H1 (cell line): ENCODE measurements around the gene ARL5A. TPM values are rescaled to one million over a fixed set of nuclear protein-coding genes. Genes with fewer than 3 reads are reported as not detected.

Experiments
- CTCF ChIA-PET: fragments of 300-600 bp; sonication (Branson Sonifier 250); formaldehyde crosslinking; loops from one replicate; lab custom pipeline; 2021; ENCODE audit not compliant: partially characterized antibody; lab: Charles Lee
- POLR2A ChIA-PET: fragments of 300-600 bp; sonication (Branson Sonifier 250); formaldehyde crosslinking; loops from one replicate; lab custom pipeline; 2021; ENCODE audit warnings: inconsistent platforms; ENCODE audit not compliant: partially characterized antibody; lab: Charles Lee
- DNase-seq, 2 experiments: peaks; one replicate each; pipeline versions ENCODE4 v3.0.0 to v3.0.0-alpha.2; 2010 to 2022; ENCODE audit warnings: low spot score in 2 of 2, low read depth in 1 of 2, mixed read lengths in 1 of 2
- FAIRE-seq: peaks from 2 replicates; lab custom pipeline; 2011; peaks lifted over from hg19 to GRCh38; lab: Jason Lieb, UNC
- H2AFZ ChIP-seq: 2 replicates; pipeline ENCODE4 v1.8.1; 2012; ENCODE audit warnings: low read length, inconsistent platforms
- H2AK5ac ChIP-seq: 2 replicates; pipeline ENCODE4 v1.6.1; 2013; ENCODE audit warnings: low read depth, low read length
- H2BK120ac ChIP-seq: replicated peaks from 2 replicates; pipeline ENCODE3; 2013; ENCODE audit warnings: low read depth, low read length, inconsistent platforms
- H2BK12ac ChIP-seq: 2 replicates; pipeline ENCODE4 v1.6.1; 2013; ENCODE audit warnings: low read depth, low read length
- H2BK15ac ChIP-seq: 2 replicates; pipeline ENCODE4 v1.6.1; 2013; ENCODE audit warnings: low read length
- H2BK20ac ChIP-seq: 2 replicates; pipeline ENCODE4 v1.6.1; 2013; ENCODE audit warnings: low read length
- H2BK5ac ChIP-seq: 2 replicates; pipeline ENCODE4 v1.6.1; 2013; ENCODE audit warnings: low read depth, low read length
- H3K14ac ChIP-seq: 2 replicates; pipeline ENCODE4 v1.6.1; 2013; ENCODE audit warnings: inconsistent platforms; ENCODE audit not compliant: insufficient read length
- H3K18ac ChIP-seq: 2 replicates; pipeline ENCODE4 v1.6.1; 2013; ENCODE audit warnings: low read length; ENCODE audit errors: extremely low read depth
- H3K23ac ChIP-seq: 2 replicates; pipeline ENCODE4 v1.6.1; 2013; ENCODE audit warnings: inconsistent platforms; ENCODE audit not compliant: insufficient read length
- H3K23me2 ChIP-seq: 2 replicates; pipeline ENCODE4 v1.6.1; 2013; ENCODE audit warnings: low read depth, low read length
- H3K27ac ChIP-seq: 2 replicates; pipeline ENCODE4 v1.6.1; 2011; ENCODE audit warnings: low read depth, low read length, inconsistent platforms
- H3K27me3 ChIP-seq, 4 experiments: replicated peaks in 1 of 4; 1 replicate in 1 of 4; 2 replicates in 3 of 4; pipeline versions ENCODE4 v1.6.1 to v1.8.1; 2011 to 2013; ENCODE audit warnings: low read length in 3 of 4, mild to moderate bottlenecking in 3 of 4, inconsistent platforms in 2 of 4, mixed read lengths in 2 of 4, moderate library complexity in 1 of 4; ENCODE audit not compliant: control insufficient read depth in 3 of 4, insufficient read depth in 3 of 4; ENCODE audit errors: extremely low read depth in 1 of 4
- H3K36me3 ChIP-seq, 4 experiments: 2 replicates each; pipeline versions ENCODE4 v1.6.1 to v1.8.1; 2011 to 2013; ENCODE audit warnings: mild to moderate bottlenecking in 4 of 4, low read length in 3 of 4, moderate library complexity in 2 of 4, control low read depth in 1 of 4, inconsistent platforms in 1 of 4; ENCODE audit not compliant: insufficient read depth in 4 of 4, control insufficient read depth in 2 of 4
- H3K4ac ChIP-seq: replicated peaks from 2 replicates; pipeline ENCODE3; 2013; ENCODE audit warnings: low read length, low read depth, mixed read lengths, inconsistent platforms; ENCODE audit not compliant: insufficient read length
- H3K4me1 ChIP-seq, 4 experiments: replicated peaks in 1 of 4; 1 replicate in 1 of 4; 2 replicates in 3 of 4; pipeline versions ENCODE4 v1.6.1 to v1.8.1; 2011 to 2013; ENCODE audit warnings: low read length in 3 of 4, inconsistent platforms in 2 of 4, mixed read lengths in 1 of 4; ENCODE audit not compliant: insufficient read depth in 4 of 4, control insufficient read depth in 3 of 4
- H3K4me2 ChIP-seq, 2 experiments: 2 replicates each; pipeline versions ENCODE4 v1.6.1 to v1.8.1; 2011 to 2013; ENCODE audit warnings: low read depth in 2 of 2, low read length in 2 of 2, control low read depth in 1 of 2, inconsistent platforms in 1 of 2, mild to moderate bottlenecking in 1 of 2; ENCODE audit not compliant: insufficient read depth in 1 of 2
- H3K4me3 ChIP-seq, 4 experiments: fragments of 200-600, 300-600 bp in 1 of 4; sonication (generic), shearing (Covaris generic), sonication (Bioruptor Twin) in 1 of 4; 2 replicates each; pipeline versions ENCODE4 v1.5.1 to v1.8.1; 2011 to 2016; ENCODE audit warnings: low read length in 4 of 4, low read depth in 3 of 4, control low read depth in 2 of 4, inconsistent platforms in 2 of 4, mild to moderate bottlenecking in 2 of 4, mixed read lengths in 1 of 4, moderate library complexity in 1 of 4; ENCODE audit not compliant: insufficient read depth in 2 of 4; ENCODE audit errors: extremely low read depth in 1 of 4
- H3K56ac ChIP-seq: replicated peaks from 2 replicates; pipeline ENCODE3; 2013; ENCODE audit warnings: low read depth, mild to moderate bottlenecking, mixed read lengths, low read length, inconsistent platforms; ENCODE audit not compliant: insufficient read length
- H3K79me1 ChIP-seq: 2 replicates; pipeline ENCODE4 v1.6.1; 2013; ENCODE audit warnings: low read depth, low read length, control low read depth
- H3K79me2 ChIP-seq, 2 experiments: 2 replicates each; pipeline versions ENCODE4 v1.6.1 to v1.8.1; 2012 to 2013; ENCODE audit warnings: low read length in 2 of 2, mild to moderate bottlenecking in 2 of 2, inconsistent platforms in 1 of 2; ENCODE audit not compliant: insufficient read depth in 2 of 2, control insufficient read depth in 1 of 2
- H3K9ac ChIP-seq, 4 experiments: replicated peaks in 1 of 4; 1 replicate in 1 of 4; 2 replicates in 3 of 4; pipeline versions ENCODE4 v1.6.1 to v1.8.1; 2011 to 2013; ENCODE audit warnings: low read depth in 3 of 4, low read length in 3 of 4, control low read depth in 2 of 4, mild to moderate bottlenecking in 2 of 4, moderate library complexity in 2 of 4, inconsistent platforms in 1 of 4; ENCODE audit errors: extremely low read depth in 1 of 4
- H3K9me3 ChIP-seq, 2 experiments: 2 replicates each; pipeline versions ENCODE4 v1.6.1 to v1.8.1; 2012 to 2013; ENCODE audit warnings: mild to moderate bottlenecking in 2 of 2, moderate library complexity in 2 of 2, control low read depth in 1 of 2, inconsistent platforms in 1 of 2, low read depth in 1 of 2, low read length in 1 of 2, mixed read lengths in 1 of 2; ENCODE audit not compliant: insufficient read depth in 2 of 2
- H4K20me1 ChIP-seq, 2 experiments: replicated peaks in 1 of 2; 2 replicates each; pipeline versions ENCODE3 to v1.8.1; 2011 to 2013; ENCODE audit warnings: inconsistent platforms in 2 of 2, low read length in 2 of 2, mild to moderate bottlenecking in 1 of 2; ENCODE audit not compliant: insufficient read depth in 2 of 2, control insufficient read depth in 1 of 2
- H4K5ac ChIP-seq: 2 replicates; pipeline ENCODE4 v1.6.1; 2013; ENCODE audit warnings: low read length, low read depth, mixed read lengths, inconsistent platforms; ENCODE audit not compliant: insufficient read length
- H4K8ac ChIP-seq: 2 replicates; pipeline ENCODE4 v1.8.0; 2013; ENCODE audit warnings: mild to moderate bottlenecking, moderate library complexity, low read length, inconsistent platforms; ENCODE audit not compliant: insufficient read depth; ENCODE audit errors: extremely low read depth
- H4K91ac ChIP-seq: replicated peaks from 2 replicates; pipeline ENCODE3; 2013; ENCODE audit warnings: low read length, mixed read lengths, inconsistent platforms; ENCODE audit not compliant: insufficient read length
- BCL11A ChIP-seq, 2 experiments: IDR thresholded peaks; one replicate each; pipeline ENCODE4 v1.6.1; 2011; ENCODE audit warnings: low read depth in 2 of 2, low read length in 2 of 2, mild to moderate bottlenecking in 2 of 2
- CREB1 ChIP-seq: IDR thresholded peaks from 2 replicates; pipeline ENCODE4 v1.6.1; 2012; ENCODE audit warnings: inconsistent platforms
- EGR1 ChIP-seq: IDR thresholded peaks from 2 replicates; pipeline ENCODE4 v1.6.1; 2011; ENCODE audit warnings: low read depth, low read length, borderline replicate concordance
- EP300 ChIP-seq, 2 experiments: IDR thresholded peaks; 1 replicate in 1 of 2; 2 replicates in 1 of 2; pipeline ENCODE4 v1.6.1; 2011 to 2012; ENCODE audit warnings: low read depth in 2 of 2, low read length in 2 of 2, mild to moderate bottlenecking in 2 of 2, borderline replicate concordance in 1 of 2, inconsistent platforms in 1 of 2, moderate library complexity in 1 of 2
- HDAC2 ChIP-seq, 2 experiments: fragments of 300-600 bp in 1 of 2; sonication (generic) in 1 of 2; IDR thresholded peaks; 2 replicates each; pipeline ENCODE4 v1.6.1; 2011 to 2012; ENCODE audit warnings: low read depth in 2 of 2, low read length in 2 of 2, mild to moderate bottlenecking in 2 of 2, moderate library complexity in 2 of 2, borderline replicate concordance in 1 of 2, inconsistent platforms in 1 of 2
- KDM1A ChIP-seq: fragments of 200-600, 300-600 bp; sonication (generic); IDR thresholded peaks from 2 replicates; pipeline ENCODE4 v1.7.1; 2016; ENCODE audit warnings: mild to moderate bottlenecking, low read length, borderline replicate concordance
- PHF8 ChIP-seq: fragments of 200-600 bp; sonication (generic); conservative IDR thresholded peaks from 2 replicates; pipeline ENCODE4 v1.7.1; 2012; ENCODE audit warnings: low read depth, mild to moderate bottlenecking, inconsistent platforms, low read length, moderate library complexity
- SAP30 ChIP-seq: fragments of 300-600 bp; sonication (generic); IDR thresholded peaks from 2 replicates; pipeline ENCODE4 v1.7.1; 2012; ENCODE audit warnings: low read length, moderate library complexity, mild to moderate bottlenecking, inconsistent platforms; ENCODE audit not compliant: insufficient read depth, insufficient replicate concordance
- SP1 ChIP-seq: IDR thresholded peaks from 2 replicates; pipeline ENCODE4 v1.6.1; 2011; ENCODE audit warnings: low read depth, low read length
- SP2 ChIP-seq: IDR thresholded peaks from 2 replicates; pipeline ENCODE4 v1.6.1; 2012; ENCODE audit warnings: mild to moderate bottlenecking, low read length, inconsistent platforms
- TBP ChIP-seq: IDR thresholded peaks from 2 replicates; pipeline ENCODE4 v1.6.1; 2011; ENCODE audit warnings: low read depth, low read length, improper control_type of control experiment
- TEAD4 ChIP-seq: IDR thresholded peaks from 2 replicates; pipeline ENCODE4 v1.6.1; 2012; ENCODE audit warnings: low read depth, low read length, inconsistent platforms, mixed read lengths
- ZNF274 ChIP-seq: IDR thresholded peaks from 2 replicates; pipeline ENCODE4 v1.7.0; 2012; ENCODE audit warnings: low read length, borderline replicate concordance; ENCODE audit errors: extremely low read depth
- WGBS, 2 experiments: shearing (Covaris generic) in 1 of 2; methylation state at CpG; one replicate each; pipeline versions ENCODE4 v1.1.6 to v1.1.7; 2013 to 2015; ENCODE audit warnings: low lambda C conversion rate in 2 of 2, mixed read lengths in 2 of 2, inconsistent platforms in 1 of 2, low coverage in 1 of 2, missing lambda C conversion rate in 1 of 2; ENCODE audit not compliant: insufficient replicate concordance in 2 of 2, insufficient coverage in 1 of 2, insufficient read length in 1 of 2; ENCODE audit errors: extremely low coverage in 1 of 2, missing lambda C conversion rate in 1 of 2; 5-methylcytosine and 5-hydroxymethylcytosine counted together
- polyA plus RNA-seq, 7 experiments: library from polyadenylated mRNA; depleted of rRNA in 3 of 7; stranded (reverse) in 5 of 7; unstranded in 2 of 7; fragments of >200 nt in 5 of 7; fragments of 200-250 nt in 2 of 7; gene quantifications; 1 replicate in 5 of 7; 2 replicates in 1 of 7; 4 replicates in 1 of 7; pipeline versions ENCODE4 v1.2.1 to v1.2.3, GENCODE V29; 2011 to 2013; ENCODE audit warnings: missing spikeins in 2 of 7, mixed read lengths in 2 of 7
- total RNA-seq: library from RNA; stranded (reverse); fragmentation: NEBNext Ultra II Directional; extraction: Animal tissue kit (Norgen Biotek cat#: 25700); gene quantifications from 2 replicates; pipeline ENCODE4 v1.2.1, GENCODE V29; 2021
- TF ChIP-seq, protein P1 (sequence below): IDR thresholded peaks from 2 replicates; pipeline ENCODE4 v1.6.1; 2011; ENCODE audit warnings: low read depth, mild to moderate bottlenecking, low read length; ENCODE audit not compliant: insufficient read depth

ARL5A gene
- total and polyA plus RNA-seq, 2 of the 8 experiments (the other 6 are each of a cell fraction or from before 2014, with no cell fraction given), result 12.6 to 86.3 TPM

DNA sequence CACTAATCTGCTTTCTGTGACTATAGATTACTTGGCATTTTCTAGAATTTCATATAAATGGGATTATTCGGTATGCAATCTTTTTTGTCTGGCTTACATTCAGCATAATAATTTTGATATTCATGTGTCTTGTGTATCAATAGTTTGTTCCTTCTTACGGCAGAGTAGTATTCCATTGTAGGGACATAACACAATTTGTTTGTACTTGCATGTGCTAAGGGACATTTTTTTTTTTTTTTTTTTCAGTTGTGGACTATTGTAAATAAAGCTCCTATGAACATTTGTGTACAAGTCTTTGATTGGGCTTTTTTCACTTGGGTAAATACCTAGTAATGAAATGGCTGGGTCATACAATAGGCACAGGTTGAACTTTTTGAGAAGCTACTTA is 45.1 kb downstream of the ARL5A start:
- Histone ChIP-seq H3K79me1 (no peaks in the 10 kb centered on the region), H2BK15ac (no peak overlapping the region), H3K14ac (no peak overlapping the region), H3K4me1 (no peaks in the 10 kb centered on the region), H2BK20ac (no peak overlapping the region), H4K8ac (no peak overlapping the region), H3K23ac (no peak overlapping the region), H2BK120ac (no peak overlapping the region), H3K4me3 (no peak overlapping the region), H2BK5ac (no peak overlapping the region), H2AFZ (no peak overlapping the region), H3K9ac (no peak overlapping the region), H3K56ac (no peak overlapping the region), H3K27me3 (no peaks in the 10 kb centered on the region), H3K23me2 (peaks cover 1% of the 10 kb centered on the region; the same call in 1 of the 2 replicates), H3K4ac (no peak overlapping the region), H3K18ac (no peak overlapping the region), H3K36me3 (peaks cover 0 to 4% (median 0%) of the 10 kb centered on the region in 4 experiments; a peak in 1 of 8 replicates), H2BK12ac (no peak overlapping the region), H3K79me2 (no peaks in the 10 kb centered on the region), H4K91ac (no peak overlapping the region), H3K9me3 (no peaks in the 10 kb centered on the region), H2AK5ac (no peak overlapping the region), H3K4me2 (no peak overlapping the region), H3K27ac (no peak overlapping the region), H4K5ac (no peak overlapping the region), H4K20me1 (no peaks in the 10 kb centered on the region)
- no peak for DNase-seq
- 93% methylated on average over 2 of the region's 2 CpGs; no CpG with 5 or more reads in 1 of the 2 experiments for WGBS, 2 experiments
- FAIRE-seq, result no peak
- CTCF ChIA-PET, result interaction anchor here (0.6 to 1.5 kb wide), 5 partner anchors 11 to 815 kb away, joined by 3 to 4 read pairs (median 4); no protein-coding TSS in a partner anchor
- POLR2A ChIA-PET, result interaction anchor here (0.6 kb wide), 2 partner anchors 45 to 755 kb away, joined by 3 read pairs; partner anchors contain the start of gene ARL5A
- TF ChIP-seq PHF8 (no peak), TBP (no peak), TEAD4 (no peak), CREB1 (no peak), EGR1 (no peak), HDAC2 (IDR thresholded peaks at IDR 0.05; ENCODE audit: borderline replicate concordance in 1 of 2, low read depth in 2 of 2, low read length in 2 of 2) (no peak), BCL11A (IDR thresholded peaks at IDR 0.05; ENCODE audit: low read depth in 2 of 2, low read length in 2 of 2) (no peak), SAP30 (no peak), ZNF274 (no peak), EP300 (IDR thresholded peaks at IDR 0.05; ENCODE audit: borderline replicate concordance in 1 of 2, low read depth in 2 of 2, low read length in 2 of 2) (no peak), SP1 (no peak), SP2 (no peak), KDM1A (no peak)
- TF ChIP-seq, protein P1, sequence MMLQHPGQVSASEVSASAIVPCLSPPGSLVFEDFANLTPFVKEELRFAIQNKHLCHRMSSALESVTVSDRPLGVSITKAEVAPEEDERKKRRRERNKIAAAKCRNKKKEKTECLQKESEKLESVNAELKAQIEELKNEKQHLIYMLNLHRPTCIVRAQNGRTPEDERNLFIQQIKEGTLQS, result no peak
